ENCODE data around the gene HEATR5A.

The HEATR5A gene

GRCh38 chr14:31401369-31401932, 18.9 kb downstream of the HEATR5A start:
- no peak for TF ChIP-seq CTCF (IDR thresholded peaks at IDR 0.05; ENCODE audit: borderline replicate concordance, insufficient read depth, low read depth, low read length)

GRCh38 chr14:31400031-31400638, 20.2 kb downstream of the HEATR5A start:
- no peak for TF ChIP-seq CTCF (IDR thresholded peaks at IDR 0.05; ENCODE audit: borderline replicate concordance, insufficient read depth, low read depth, low read length)
- H3K4me3 ChIP-seq (ENCODE audit: low read depth, low read length) = no peak overlapping the region

More at GRCh38 chr14:31401369-31401932, 18.9 kb downstream of the HEATR5A start:
- H3K4me3 ChIP-seq (ENCODE audit: low read depth, low read length) = no peak overlapping the region

GRCh38 chr14:31395572-31396205, 24.7 kb downstream of the HEATR5A start:
- no peak overlapping the region for H3K4me3 ChIP-seq (ENCODE audit: low read depth, low read length)
- no peak for TF ChIP-seq CTCF (IDR thresholded peaks at IDR 0.05; ENCODE audit: borderline replicate concordance, insufficient read depth, low read depth, low read length)

GRCh38 chr14:31395119-31395518, 25.2 kb downstream of the HEATR5A start:
- no peak overlapping the region for H3K4me3 ChIP-seq (ENCODE audit: low read depth, low read length)
- TF ChIP-seq CTCF (IDR thresholded peaks at IDR 0.05; ENCODE audit: borderline replicate concordance, insufficient read depth, low read depth, low read length) = no peak

GRCh38 chr14:31391977-31392503, 28.3 kb downstream of the HEATR5A start:
- no peak overlapping the region for H3K4me3 ChIP-seq (ENCODE audit: low read depth, low read length)
- no peak for TF ChIP-seq CTCF (IDR thresholded peaks at IDR 0.05; ENCODE audit: borderline replicate concordance, insufficient read depth, low read depth, low read length)

- TF ChIP-seq CTCF (IDR thresholded peaks at IDR 0.05; ENCODE audit: borderline replicate concordance, insufficient read depth, low read depth, low read length) = no peak
- H3K4me3 ChIP-seq (ENCODE audit: low read depth, low read length) = no peak overlapping the region
These were observed 28.9 kb downstream of the HEATR5A start for GRCh38 chr14:31391473-31391872.

All from GM12875 (cell line).